Activated naive CD8-positive, alpha-beta T cell treated with anti-CD3 and anti-CD28 coated beads, Interleukin-2, amount 10 ng/mL, durations not matched to agents 7 days and 5 days (primary cell): Measurements from ENCODE around the gene RNF150. TPM values are rescaled to one million over a fixed set of nuclear protein-coding genes. Genes with fewer than 3 reads are reported as not detected.

Experiments
- ATAC-seq: fragments of 150-1000 bp; cut with Tn5 transposase; one replicate; pipeline ENCODE4 v1.10.0; 2021; ENCODE audit warnings: low read depth, moderate library complexity
- POLR2A ChIA-PET: fragments of 350-600 bp; sonication (Branson Sonifier 250); formaldehyde crosslinking; loops from one replicate; lab custom pipeline; 2021; ENCODE audit warnings: antibody characterized with exemption; lab: Charles Lee
- DNase-seq: peaks from one replicate; pipeline ENCODE4 v3.0.0; 2021
- H3K27ac Mint-ChIP-seq: one replicate; pipeline ENCODE4 v1.8.0; 2022; ENCODE audit warnings: mild to moderate bottlenecking, mixed read lengths
- H3K27me3 Mint-ChIP-seq: one replicate; pipeline ENCODE4 v1.8.0; 2022; ENCODE audit warnings: mild to moderate bottlenecking, moderate library complexity, mixed read lengths
- H3K36me3 Mint-ChIP-seq: one replicate; pipeline ENCODE4 v1.8.0; 2021; ENCODE audit warnings: mild to moderate bottlenecking, mixed read lengths
- H3K4me1 Mint-ChIP-seq: one replicate; pipeline ENCODE4 v1.8.0; 2021; ENCODE audit warnings: mixed read lengths
- H3K4me3 Mint-ChIP-seq: one replicate; pipeline ENCODE4 v1.8.0; 2022; ENCODE audit warnings: mild to moderate bottlenecking, moderate library complexity, mixed read lengths
- H3K9me3 Mint-ChIP-seq: one replicate; pipeline ENCODE4 v1.8.0; 2021; ENCODE audit warnings: mixed read lengths
- total RNA-seq, 2 experiments: library from RNA; stranded (reverse); gene quantifications; one replicate each; pipeline ENCODE4 v1.2.3, GENCODE V29; 2021

The RNF150 gene
- total RNA-seq, 2 experiments from 2014 or later = not detected

DNA sequence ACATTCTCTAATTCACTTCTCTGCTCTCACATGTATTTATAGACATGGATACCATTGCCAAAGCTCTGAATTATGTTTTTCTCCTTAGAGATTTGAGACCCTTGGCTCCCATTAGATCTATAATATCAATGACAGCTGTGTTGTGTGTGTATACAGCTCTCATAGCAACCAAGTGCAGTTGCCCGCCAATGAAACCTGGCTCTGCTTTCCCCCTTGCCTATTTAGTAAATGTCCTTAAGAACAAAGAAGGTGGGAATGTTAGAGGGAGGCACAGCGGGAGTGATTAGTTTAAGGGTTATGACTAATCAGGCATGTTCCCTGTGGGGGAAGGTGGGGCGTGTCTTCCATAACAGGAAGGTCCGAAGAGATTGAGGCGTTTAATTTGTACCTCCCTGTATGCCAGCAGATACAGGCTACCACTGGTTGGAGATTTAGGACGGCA lies 276.6 kb downstream of the RNF150 start:
- no peak overlapping the region for H3K27ac Mint-ChIP-seq
- H3K9me3 Mint-ChIP-seq = no peaks in the 10 kb centered on the region
- peaks cover 6% of the 10 kb centered on the region for H3K27me3 Mint-ChIP-seq
- DNase-seq = no peak
- no peak overlapping the region for H3K4me3 Mint-ChIP-seq
- H3K4me1 Mint-ChIP-seq = no peaks in the 10 kb centered on the region
- POLR2A ChIA-PET = no interaction called here
- H3K36me3 Mint-ChIP-seq = no peaks in the 10 kb centered on the region
- ATAC-seq = no peak

DNA sequence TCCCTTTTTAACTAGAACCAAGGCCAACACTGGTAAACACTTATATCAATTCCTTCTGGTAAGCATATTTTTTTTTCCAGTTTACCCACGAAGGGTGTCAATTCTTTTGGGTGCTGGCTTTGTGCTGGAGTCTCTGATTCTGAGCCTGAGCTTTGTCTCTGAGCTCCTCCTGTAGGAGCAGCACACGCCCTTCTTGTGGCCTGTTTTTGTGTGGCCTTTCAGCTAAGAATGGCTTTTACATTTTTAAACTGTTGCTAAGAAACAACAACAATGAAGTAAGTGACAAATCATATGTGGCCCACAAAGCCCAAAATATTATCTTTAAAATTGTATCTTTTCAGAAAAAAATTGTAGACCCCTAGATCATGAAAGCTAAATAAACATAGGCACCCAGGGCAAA lies 279.1 kb downstream of the RNF150 start:
- Mint-ChIP-seq H3K36me3 (no peaks in the 10 kb centered on the region), H3K27ac (no peak overlapping the region), H3K4me3 (no peak overlapping the region), H3K27me3 (peaks cover 11% of the 10 kb centered on the region), H3K4me1 (no peaks in the 10 kb centered on the region), H3K9me3 (no peaks in the 10 kb centered on the region)
- POLR2A ChIA-PET = no interaction called here
- ATAC-seq (no peak), DNase-seq (no peak)

DNA sequence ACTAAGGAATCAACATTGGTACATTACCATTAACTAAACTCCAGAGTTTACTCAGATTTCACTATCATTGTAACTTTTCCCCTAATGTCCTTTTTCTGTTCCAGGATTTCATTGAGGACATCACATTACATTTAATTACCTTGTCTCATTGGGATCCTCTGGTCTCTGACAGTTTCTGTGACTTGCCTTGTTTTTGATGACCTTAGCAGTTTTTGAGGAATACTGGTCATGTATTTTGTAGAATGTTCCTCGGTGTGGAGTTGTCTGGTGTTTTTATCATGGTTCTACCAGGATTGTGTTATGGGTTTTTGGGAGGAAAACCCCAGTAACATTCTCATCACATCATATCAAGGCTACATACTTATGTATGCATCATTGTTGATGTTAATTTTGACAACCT lies 281.5 kb downstream of the RNF150 start:
- ATAC-seq (no peak), DNase-seq (no peak)
- Mint-ChIP-seq H3K4me1 (no peaks in the 10 kb centered on the region), H3K9me3 (no peaks in the 10 kb centered on the region), H3K27ac (no peak overlapping the region), H3K4me3 (no peak overlapping the region), H3K27me3 (peaks cover 18% of the 10 kb centered on the region), H3K36me3 (no peaks in the 10 kb centered on the region)
- POLR2A ChIA-PET = no interaction called here

GRCh38 chr4:140851032-140851636 lies 282.1 kb downstream of the RNF150 start:
- no peaks in the 10 kb centered on the region for H3K9me3 Mint-ChIP-seq
- ATAC-seq (no peak), DNase-seq (no peak)
- POLR2A ChIA-PET = no interaction called here
- H3K27ac Mint-ChIP-seq = no peak overlapping the region
- no peaks in the 10 kb centered on the region for H3K4me1 Mint-ChIP-seq
- no peaks in the 10 kb centered on the region for H3K36me3 Mint-ChIP-seq
- no peak overlapping the region for H3K4me3 Mint-ChIP-seq
- peaks cover 18% of the 10 kb centered on the region for H3K27me3 Mint-ChIP-seq

DNA sequence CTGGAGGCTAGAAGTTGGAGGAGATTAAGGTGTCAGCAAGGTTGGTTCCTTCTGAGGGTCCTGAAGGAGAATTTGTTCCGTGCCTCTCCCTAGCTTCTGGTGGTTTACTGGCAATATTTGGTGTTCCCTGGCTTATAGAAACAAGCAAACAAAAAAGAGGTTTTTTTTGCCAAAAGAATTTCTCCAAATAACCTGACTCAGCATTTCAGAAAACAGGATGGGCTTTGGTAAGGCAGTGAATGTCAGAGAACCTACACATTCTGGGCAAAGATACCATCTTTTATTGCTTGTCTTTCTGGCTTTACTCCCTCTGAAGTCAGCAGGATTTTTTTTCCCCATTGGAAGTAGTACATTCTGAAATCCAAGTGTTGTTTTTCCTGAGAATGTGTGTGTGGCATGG lies 283.7 kb downstream of the RNF150 start:
- H3K27ac Mint-ChIP-seq = no peak overlapping the region
- H3K36me3 Mint-ChIP-seq = no peaks in the 10 kb centered on the region
- peaks cover 27% of the 10 kb centered on the region for H3K27me3 Mint-ChIP-seq
- DNase-seq (no peak), ATAC-seq (no peak)
- H3K4me3 Mint-ChIP-seq = no peak overlapping the region
- no peaks in the 10 kb centered on the region for H3K4me1 Mint-ChIP-seq
- POLR2A ChIA-PET = no interaction called here
- no peaks in the 10 kb centered on the region for H3K9me3 Mint-ChIP-seq

- POLR2A ChIA-PET = no interaction called here
- Mint-ChIP-seq H3K4me1 (no peaks in the 10 kb centered on the region), H3K36me3 (no peaks in the 10 kb centered on the region), H3K4me3 (no peak overlapping the region), H3K9me3 (no peaks in the 10 kb centered on the region), H3K27me3 (peaks cover 32% of the 10 kb centered on the region), H3K27ac (no peak overlapping the region)
- DNase-seq = no peak
- no peak for ATAC-seq
Observed at GRCh38 chr4:140846736-140847135, 286.5 kb downstream of the RNF150 start.

DNA sequence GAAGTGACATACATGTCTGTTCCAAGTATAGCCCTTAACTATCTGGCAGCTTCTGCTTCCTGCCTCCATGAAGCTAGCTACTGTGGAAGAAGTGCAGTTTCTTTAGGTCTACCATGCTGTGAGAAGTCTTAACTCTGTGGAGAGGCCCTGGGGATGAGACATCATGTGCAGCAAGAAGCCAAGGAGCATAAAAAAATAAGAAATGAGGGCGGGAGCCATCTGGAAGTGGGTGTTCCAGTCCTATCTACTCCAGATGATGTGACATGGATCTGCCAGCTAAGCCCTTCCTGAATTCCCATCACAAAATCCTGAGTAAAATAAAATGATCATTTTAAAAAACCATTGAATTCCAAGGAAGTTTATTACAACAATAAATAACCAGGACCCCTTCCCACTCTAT lies 289.2 kb downstream of the RNF150 start:
- Mint-ChIP-seq H3K4me1 (no peaks in the 10 kb centered on the region), H3K36me3 (no peaks in the 10 kb centered on the region), H3K4me3 (no peak overlapping the region), H3K9me3 (no peaks in the 10 kb centered on the region), H3K27me3 (peaks cover 28% of the 10 kb centered on the region), H3K27ac (no peak overlapping the region)
- DNase-seq = no peak
- POLR2A ChIA-PET = no interaction called here
- no peak for ATAC-seq

DNA sequence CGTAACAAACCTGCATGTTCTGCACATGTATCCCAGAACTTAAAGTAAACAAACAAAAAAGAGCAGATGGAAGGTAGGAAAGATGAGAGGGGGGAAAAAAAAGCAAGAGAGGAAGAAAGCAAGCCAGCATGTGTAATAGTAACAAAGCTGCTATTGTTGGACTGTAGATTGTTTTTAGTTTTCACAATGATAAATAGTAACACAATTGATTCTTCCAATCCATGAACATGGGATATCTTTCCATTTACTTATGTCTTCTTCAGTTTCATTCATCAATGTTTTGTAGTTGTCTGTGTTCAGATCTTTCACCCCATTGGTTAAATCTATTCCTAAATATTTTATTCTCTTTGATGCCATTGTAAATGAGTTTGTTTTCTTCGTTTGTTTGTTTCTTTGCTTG lies 292.1 kb downstream of the RNF150 start:
- no peaks in the 10 kb centered on the region for H3K9me3 Mint-ChIP-seq
- H3K36me3 Mint-ChIP-seq = no peaks in the 10 kb centered on the region
- ATAC-seq (no peak), DNase-seq (no peak)
- POLR2A ChIA-PET = no interaction called here
- H3K27me3 Mint-ChIP-seq = peaks cover 20% of the 10 kb centered on the region
- no peak overlapping the region for H3K4me3 Mint-ChIP-seq
- no peaks in the 10 kb centered on the region for H3K4me1 Mint-ChIP-seq
- no peak overlapping the region for H3K27ac Mint-ChIP-seq

GRCh38 chr4:140839888-140840790 lies 293.1 kb downstream of the RNF150 start:
- no peaks in the 10 kb centered on the region for H3K4me1 Mint-ChIP-seq
- H3K27me3 Mint-ChIP-seq = peaks cover 12% of the 10 kb centered on the region
- no peak overlapping the region for H3K4me3 Mint-ChIP-seq
- ATAC-seq (no peak), DNase-seq (no peak)
- no peaks in the 10 kb centered on the region for H3K9me3 Mint-ChIP-seq
- H3K36me3 Mint-ChIP-seq = no peaks in the 10 kb centered on the region
- H3K27ac Mint-ChIP-seq = no peak overlapping the region
- POLR2A ChIA-PET = no interaction called here

DNA sequence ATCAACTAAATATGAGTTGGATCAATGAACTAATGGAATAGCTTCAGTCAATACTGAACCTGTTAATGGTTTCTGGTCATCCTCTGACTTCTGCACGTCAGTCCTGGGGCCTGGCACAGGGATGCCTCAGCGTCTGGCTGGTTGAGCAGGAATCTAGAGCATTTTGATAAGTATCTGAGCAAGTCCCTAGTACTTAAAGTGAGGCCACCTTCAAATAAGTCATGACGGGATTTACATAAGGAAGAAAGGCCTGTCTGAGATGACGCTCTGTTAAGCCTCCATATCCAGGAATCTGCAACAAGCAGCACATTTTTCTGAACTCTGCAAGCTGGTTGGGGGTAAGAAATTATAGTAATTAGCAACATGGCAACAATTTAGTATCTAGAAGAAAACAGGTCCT lies 293.9 kb downstream of the RNF150 start:
- ATAC-seq (no peak), DNase-seq (no peak)
- Mint-ChIP-seq H3K36me3 (no peaks in the 10 kb centered on the region), H3K9me3 (no peaks in the 10 kb centered on the region), H3K27ac (no peak overlapping the region), H3K4me1 (no peaks in the 10 kb centered on the region), H3K27me3 (peaks cover 11% of the 10 kb centered on the region), H3K4me3 (no peak overlapping the region)
- POLR2A ChIA-PET = no interaction called here

- Mint-ChIP-seq H3K27me3 (peaks cover 7% of the 10 kb centered on the region), H3K4me3 (no peak overlapping the region), H3K27ac (no peak overlapping the region), H3K4me1 (no peaks in the 10 kb centered on the region), H3K9me3 (no peaks in the 10 kb centered on the region), H3K36me3 (no peaks in the 10 kb centered on the region)
- POLR2A ChIA-PET = no interaction called here
- ATAC-seq = no peak
- no peak for DNase-seq
Observed at GRCh38 chr4:140837736-140838135, 295.5 kb downstream of the RNF150 start.

DNA sequence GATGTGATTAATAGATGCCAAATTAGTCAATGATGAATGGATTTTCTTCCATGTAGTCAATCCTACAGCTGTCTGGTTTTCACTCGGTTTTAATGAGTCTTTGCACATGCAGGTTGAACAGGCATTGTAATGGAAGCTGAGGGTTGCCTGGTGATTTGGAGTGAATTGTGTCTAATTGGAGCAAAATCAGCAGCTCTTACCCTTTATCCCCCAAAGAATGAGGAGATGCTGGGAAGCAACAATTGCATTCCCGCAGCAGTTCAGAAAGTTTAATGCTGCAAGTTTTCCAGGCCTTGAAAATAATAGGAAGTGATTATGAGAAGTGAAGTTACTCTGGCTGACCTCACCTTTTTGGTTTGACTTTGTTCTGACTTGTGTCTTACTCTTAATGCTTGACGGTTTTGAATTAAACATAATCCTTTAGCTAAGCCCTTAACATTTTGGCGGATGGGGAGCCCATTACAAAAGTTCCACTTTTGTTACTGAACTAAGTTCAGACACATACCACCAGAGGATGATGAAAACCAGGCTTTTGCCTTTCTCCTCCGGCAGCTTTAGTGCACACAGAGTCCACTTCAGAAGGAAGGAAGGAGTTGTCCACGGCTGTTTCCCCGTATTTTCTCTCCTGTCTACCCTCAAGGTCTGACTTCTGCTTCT lies 298.3 kb downstream of the RNF150 start:
- no peaks in the 10 kb centered on the region for H3K9me3 Mint-ChIP-seq
- no peaks in the 10 kb centered on the region for H3K4me1 Mint-ChIP-seq
- H3K27ac Mint-ChIP-seq = no peak overlapping the region
- ATAC-seq (no peak), DNase-seq (no peak)
- H3K36me3 Mint-ChIP-seq = no peaks in the 10 kb centered on the region
- H3K27me3 Mint-ChIP-seq = no peaks in the 10 kb centered on the region
- H3K4me3 Mint-ChIP-seq = no peak overlapping the region
- POLR2A ChIA-PET = no interaction called here

DNA sequence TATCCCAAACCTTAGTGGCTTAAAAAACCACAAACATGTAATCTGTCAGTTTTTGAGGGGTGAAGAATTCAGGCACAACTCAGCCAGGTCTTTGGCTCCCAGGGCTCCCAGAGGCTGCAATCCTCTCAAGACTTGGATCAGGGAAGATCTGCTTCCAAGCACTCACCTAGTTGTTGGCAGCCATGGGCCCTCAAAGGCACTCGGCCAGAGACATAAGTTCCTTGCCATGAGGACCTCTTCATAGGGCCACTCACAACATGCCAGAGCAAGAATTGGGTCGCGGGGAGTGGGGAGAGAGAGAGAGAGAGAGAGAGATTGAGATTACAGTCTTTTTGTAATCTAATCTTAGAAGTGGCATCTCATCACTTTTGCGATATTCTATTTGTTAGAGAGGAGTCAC lies 300.0 kb downstream of the RNF150 start:
- Mint-ChIP-seq H3K9me3 (no peaks in the 10 kb centered on the region), H3K4me3 (no peak overlapping the region), H3K36me3 (no peaks in the 10 kb centered on the region), H3K27me3 (no peaks in the 10 kb centered on the region), H3K27ac (no peak overlapping the region), H3K4me1 (no peaks in the 10 kb centered on the region)
- no peak for DNase-seq
- POLR2A ChIA-PET = no interaction called here
- no peak for ATAC-seq

GRCh38 chr4:140829825-140830224 lies 303.4 kb downstream of the RNF150 start:
- Mint-ChIP-seq H3K4me1 (no peaks in the 10 kb centered on the region), H3K9me3 (no peaks in the 10 kb centered on the region), H3K36me3 (no peaks in the 10 kb centered on the region), H3K4me3 (no peak overlapping the region), H3K27ac (no peak overlapping the region), H3K27me3 (no peaks in the 10 kb centered on the region)
- POLR2A ChIA-PET = no interaction called here
- no peak for DNase-seq
- no peak for ATAC-seq
